Measurements from ENCODE around the gene MGA. TPM values are rescaled to one million over a fixed set of nuclear protein-coding genes. Genes with fewer than 3 reads are reported as not detected.
A peak's percentile ranks its signal among the peaks of the same experiment; 100 is the strongest.

MGA gene
- total RNA-seq, 1 experiment from 2014 or later: 19.5 TPM

DNA sequence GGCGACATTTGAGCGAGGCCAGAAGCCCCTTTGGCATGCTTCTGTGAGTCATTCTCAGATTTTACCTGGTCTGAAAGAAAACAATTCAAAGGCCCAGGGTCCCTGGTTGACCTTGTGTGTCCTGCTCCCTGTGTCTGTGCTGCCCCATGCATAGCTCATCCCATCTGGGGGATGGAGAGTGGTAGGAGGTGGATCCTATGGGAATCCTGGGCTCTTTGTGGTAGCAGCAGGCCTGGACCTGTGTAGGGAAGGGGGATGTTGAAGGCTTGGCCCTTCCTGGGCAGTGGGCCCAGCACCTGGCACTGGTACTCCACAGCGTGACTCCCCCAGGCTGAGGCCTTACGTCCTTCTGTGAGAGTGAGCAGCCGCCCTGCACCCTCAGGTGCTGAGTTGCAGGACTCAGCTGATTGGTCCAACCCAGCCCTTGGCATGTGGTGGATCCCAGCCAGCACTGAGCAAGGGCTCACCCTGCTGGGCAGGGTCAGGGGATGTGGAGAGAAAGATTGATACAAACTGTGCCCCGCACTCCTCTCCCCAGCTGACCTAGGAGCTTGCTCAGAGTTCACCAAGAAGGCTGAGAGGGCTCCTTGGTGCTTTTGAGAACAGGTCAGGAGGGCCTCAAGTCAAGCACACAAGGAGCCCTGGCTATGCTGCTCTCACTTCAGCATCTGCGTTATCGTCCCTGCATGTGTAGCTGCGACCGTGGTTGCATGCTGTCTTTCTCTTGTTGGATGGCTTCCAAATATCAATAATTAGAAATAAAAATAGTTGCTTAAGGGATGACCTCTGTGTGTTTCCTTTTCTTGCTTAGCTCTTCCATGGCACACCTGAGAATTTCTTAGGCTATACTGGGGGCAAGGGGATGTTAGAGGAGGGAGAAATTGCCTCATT, 146.3 kb downstream of the MGA start:
- DNase-seq (ENCODE audit: low read depth): no peak

DNA sequence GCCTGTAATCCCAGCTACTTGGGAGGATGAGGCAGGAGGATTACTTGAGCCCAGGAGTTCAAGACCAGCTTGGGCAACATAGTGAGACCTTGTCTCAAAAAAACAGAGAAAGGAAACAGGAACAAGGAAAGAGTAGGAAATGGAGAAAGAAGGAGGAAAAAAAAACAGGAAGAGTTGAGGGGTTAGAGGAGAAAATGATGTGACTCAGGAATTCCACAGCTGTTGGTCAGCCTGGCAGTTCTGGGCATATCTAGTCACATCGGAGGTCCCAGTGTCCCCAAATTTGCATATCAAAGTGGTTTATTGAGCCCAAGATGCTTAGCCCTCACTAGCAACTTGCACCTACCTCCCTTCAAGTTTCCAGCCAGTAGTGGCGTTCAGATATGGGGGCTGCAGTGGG, 148.9 kb downstream of the MGA start:
- DNase-seq (ENCODE audit: low read depth): peak; percentile 42

DNA sequence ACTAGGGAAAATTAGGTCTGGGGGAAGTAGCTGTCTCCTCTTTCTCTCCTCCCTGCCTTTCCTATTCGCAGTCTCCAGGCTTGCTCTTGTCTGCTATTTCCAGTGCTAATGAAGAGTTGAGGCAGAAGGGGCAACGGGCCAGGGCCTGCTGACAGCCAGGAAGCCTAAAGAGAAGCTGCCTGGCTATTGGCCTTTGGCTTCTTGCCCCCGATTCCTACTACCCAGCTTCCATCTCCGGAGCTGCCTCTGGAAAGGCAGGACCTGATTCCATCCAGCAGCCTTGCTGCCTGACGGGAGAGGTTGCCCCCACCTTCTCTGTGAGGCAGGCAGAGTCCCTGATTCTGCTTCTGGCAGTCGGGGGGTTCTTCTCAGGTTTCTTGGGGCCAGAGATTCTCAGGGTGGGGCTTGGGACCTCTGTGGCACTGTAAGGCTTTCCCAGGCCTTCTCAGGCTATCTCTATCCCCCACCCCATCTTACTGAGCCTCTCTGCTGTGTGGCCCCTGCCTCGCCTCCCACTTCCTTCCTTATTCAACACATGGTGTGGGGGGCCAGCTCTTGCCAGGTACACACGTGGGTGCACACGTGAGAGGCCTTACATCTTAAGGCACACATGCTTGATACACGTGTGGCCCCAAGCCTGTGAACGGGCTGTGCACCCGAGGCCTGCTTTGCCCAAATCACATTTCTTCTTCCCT, 149.5 kb downstream of the MGA start:
- DNase-seq (ENCODE audit: low read depth): no peak

DNA sequence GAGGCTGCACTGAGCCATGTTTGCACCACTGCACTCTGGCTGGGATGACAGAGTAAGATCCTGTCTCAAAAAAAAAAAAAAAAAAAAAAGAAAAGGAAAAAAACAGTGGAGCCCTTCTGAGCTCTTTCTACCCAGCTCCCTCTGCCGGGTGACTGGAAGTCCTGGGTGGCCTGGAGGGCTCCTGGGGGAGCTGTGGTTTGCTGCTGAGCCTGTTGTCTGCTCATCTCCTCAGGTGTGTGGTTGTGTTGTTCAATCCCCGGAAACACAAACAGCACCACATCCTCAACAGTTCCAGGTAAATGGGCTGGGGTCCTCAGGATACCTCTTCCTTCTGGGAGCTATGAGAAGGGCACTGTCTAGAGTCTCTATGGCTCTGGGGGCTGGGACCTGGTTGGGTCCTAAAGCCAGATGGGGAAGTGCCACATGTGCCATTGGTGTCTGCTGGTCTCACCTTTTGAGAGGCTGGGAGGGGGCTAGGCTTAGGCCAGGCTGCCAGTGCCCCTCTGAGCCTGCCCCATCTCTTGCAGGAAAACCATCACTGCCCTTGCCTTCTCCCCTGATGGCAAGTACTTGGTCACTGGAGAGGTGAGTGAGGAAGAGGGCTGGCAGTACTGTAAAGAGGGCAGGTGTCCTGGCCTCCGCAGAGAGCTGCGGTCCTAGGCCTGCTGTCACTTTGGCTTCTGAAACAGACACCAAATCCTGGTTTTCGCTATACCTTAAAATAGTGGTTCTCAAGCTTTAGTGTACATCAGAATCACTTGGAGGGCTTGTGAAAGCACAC, 150.6 kb downstream of the MGA start:
- no peak for DNase-seq (ENCODE audit: low read depth)

DNA sequence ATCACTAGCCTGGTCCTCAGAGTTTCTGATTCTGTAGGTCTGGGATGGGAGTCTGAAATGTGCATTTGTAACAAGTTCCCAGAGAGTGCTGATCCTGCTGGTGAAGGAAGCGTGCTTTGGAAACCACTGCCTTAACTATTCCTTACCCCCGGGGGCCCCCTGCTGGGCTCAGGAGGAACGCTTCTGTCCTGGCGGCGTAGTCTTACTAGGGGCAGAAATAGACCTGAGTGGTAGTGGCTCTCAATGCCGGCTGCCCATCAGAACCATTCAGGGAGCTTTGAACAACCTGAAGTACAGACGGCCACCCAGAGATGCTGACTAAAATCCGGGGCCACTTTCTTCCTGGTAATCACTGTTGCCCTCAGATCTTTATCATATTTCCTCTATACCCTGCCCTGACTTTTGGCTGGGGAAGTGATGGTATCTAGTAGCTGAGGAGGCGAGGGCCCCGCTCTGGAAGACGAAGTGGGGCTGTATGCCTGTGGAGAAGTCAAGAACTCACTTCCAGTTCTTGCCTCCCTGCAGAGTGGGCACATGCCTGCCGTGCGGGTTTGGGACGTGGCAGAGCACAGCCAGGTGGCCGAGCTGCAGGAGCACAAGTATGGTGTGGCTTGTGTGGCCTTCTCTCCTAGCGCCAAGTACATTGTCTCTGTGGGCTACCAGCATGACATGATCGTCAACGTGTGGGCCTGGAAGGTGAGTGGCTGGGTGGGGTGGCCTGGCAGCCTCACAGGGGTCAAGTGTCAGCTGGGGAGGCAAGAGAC, 151.4 kb downstream of the MGA start:
- DNase-seq (ENCODE audit: low read depth): peak; percentile 75

DNA sequence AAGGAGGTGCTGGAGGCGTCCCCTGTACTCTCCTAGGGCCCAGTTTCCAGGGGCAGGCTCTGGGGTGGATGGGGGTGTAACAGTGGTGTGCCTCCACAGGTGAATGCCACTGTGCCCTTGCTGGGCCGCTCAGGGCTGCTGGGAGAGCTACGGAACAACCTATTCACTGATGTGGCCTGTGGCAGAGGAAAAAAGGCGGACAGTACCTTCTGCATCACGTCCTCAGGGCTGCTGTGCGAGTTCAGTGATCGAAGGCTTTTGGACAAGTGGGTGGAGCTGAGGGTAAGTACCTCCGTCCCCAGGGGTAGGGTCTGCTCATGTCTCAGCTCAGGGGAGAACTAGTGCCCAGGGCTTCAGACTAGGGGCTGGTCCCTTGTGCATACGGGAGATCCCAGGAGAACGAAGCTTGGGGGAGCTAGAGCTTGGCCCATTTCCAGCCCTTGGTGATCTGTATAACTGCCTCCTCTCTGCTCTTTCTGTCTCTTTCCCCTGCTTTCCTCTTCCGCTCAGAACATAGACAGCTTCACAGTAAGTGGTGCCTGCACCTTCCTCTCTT, 152.7 kb downstream of the MGA start:
- no peak for DNase-seq (ENCODE audit: low read depth)

DNA sequence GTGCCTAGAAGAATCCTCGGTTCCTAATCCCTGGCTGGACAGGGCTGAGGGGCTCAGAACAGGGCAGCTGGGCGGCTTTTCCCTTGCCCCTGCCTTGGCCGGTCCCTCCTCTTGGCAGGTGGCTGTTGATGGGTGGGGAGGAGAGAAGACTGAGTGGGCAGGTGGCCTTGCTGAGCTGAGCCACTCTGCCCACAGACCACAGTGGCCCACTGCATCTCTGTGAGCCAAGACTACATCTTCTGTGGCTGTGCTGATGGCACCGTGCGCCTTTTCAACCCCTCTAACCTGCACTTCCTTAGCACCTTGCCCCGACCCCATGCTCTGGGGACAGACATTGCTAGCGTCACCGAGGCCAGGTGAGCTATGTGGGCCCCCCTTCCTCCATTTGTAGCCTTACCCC, 153.2 kb downstream of the MGA start:
- no peak for DNase-seq (ENCODE audit: low read depth)

DNA sequence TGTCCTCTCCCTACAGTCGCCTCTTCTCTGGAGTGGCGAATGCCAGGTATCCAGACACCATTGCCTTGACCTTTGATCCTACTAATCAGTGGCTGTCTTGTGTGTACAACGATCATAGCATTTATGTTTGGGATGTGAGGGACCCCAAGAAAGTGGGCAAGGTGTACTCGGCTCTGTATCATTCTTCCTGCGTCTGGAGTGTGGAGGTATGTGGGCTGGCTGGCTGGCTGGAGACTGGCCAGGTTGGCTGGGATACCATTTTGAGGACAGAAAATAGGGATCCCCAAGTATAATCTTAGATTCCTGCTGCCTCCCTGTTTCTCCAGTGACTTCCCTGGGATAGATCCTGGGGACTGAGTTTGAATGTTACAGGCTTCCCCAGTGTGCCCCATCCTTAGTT, 154.3 kb downstream of the MGA start:
- DNase-seq (ENCODE audit: low read depth): no peak

DNA sequence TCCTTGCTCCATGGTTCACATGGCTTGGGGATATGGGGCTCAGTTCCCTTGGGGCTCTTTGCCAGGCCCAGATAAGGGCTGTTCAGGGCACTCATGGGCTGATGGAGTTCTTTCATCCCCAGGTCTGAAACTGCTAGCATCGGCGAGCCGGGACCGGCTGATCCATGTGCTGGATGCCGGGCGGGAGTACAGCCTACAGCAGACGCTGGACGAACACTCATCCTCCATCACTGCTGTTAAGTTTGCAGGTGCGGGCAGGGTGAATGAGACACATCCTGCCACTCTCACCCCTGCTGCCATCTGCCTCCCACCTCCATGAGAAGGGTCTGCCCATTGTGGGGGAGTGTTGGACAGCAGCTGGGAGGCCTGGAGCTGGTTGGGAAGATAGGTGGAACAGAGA, 156.6 kb downstream of the MGA start:
- no peak for DNase-seq (ENCODE audit: low read depth)

DNA sequence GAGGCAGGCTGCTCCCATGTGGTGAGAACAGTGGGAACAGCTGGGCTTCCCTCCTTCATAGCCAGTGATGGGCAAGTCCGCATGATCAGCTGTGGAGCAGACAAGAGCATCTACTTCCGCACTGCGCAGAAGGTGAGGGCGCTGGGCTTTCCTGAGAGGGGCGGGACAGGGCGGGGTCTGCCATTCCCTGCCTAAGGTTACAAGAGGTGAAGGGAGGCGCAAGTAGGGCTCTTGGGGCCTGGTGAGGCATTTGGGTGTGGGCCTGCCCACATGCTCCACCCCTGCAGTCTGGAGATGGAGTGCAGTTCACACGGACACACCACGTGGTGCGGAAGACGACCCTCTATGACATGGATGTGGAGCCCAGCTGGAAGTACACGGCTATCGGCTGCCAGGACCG, 157.1 kb downstream of the MGA start:
- DNase-seq (ENCODE audit: low read depth): no peak

DNA sequence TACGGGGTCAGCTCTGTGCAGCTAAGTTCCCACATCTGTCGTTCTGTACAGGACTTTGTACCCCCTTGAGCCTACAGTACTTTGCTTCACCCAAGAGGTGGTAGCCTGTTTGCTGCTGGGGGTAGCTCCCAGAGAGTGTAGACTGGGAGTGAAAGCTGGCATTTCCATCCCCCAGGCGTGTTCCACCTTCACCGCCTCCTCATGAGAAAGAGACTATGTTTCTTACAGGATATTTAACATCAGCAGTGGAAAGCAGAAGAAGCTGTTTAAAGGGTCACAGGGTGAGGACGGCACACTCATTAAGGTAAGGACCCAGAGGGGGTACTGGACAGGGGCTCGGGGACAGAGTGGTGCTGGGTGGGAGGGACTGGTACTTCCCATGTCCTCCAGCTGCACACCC, 157.6 kb downstream of the MGA start:
- no peak for DNase-seq (ENCODE audit: low read depth)

DNA sequence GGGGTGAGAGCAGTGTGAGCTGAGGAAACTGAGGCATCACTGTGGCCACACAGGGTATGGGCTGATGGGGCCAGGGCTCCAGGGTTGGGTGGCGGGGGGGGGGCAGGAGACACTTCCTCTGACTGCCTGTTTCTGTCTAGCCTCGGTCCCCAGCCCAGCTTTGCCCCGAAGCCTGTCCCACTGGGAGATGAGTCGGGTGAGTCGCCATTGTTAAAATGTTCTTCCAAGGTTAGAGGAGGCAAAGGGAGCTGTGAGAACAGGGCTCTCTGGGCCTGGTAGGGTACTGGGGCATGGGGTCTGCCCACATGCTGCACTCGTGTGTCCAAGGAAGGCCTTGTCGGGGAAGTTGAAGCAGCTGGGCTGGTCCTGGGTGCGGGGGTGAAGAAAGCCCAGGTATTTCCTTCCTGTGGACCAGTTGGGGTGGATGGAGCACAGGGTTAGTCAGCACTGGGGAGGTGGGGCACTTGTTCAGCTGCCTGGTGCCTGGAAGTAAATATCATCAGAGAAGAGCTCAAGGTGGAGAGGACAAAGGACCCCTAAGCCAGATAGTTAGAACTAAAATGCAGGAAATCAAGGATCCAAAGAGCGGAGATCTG, 159.3 kb downstream of the MGA start:
- DNase-seq (ENCODE audit: low read depth): no peak

DNA sequence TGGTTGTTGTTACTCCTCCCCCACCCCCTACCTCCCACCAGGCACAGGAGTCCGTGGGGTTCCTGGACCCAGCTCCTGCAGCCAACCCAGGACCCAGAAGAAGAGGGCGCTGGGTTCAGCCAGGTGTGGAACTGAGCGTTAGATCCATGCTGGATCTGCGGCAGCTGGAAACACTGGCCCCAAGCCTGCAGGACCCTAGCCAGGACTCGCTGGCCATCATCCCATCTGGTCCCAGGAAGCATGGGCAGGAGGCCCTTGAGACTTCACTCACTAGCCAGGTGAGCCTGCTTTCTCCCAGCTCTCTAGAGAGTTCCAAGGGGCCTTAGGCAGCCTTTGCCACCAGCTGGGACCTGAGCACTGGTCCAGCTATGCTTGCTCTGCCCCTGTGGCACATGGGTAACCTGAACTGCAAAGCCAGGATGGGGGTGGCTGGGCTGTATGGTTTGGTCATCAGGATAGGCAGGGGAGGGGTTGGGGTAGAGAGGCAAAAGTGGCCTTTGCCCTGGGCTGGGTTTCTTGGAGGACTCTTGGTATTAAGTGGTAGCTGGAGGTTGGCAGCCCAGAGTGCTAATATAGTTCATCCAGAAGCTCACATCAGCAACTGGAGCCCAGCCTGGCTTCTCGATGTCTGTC, 160.7 kb downstream of the MGA start:
- DNase-seq (ENCODE audit: low read depth): no peak

DNA sequence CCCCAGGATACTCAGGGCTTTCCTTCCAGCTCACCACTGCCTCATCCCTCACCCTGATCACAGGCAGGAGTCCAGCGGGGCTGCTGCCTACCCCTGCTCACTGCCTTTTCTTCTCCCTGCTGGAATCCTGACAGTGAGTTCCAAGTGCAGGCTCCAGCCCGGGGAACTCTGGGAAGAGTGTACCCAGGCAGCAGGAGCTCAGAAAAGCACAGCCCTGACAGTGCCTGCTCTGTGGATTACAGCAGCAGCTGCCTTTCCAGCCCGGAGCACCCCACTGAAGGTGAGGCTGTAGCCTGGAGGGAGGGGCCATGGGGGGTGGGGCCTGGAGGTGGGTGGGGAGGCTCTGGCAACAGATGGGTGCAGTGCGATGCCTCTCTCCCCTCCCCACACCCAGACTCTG, 161.6 kb downstream of the MGA start:
- DNase-seq (ENCODE audit: low read depth): no peak

DNA sequence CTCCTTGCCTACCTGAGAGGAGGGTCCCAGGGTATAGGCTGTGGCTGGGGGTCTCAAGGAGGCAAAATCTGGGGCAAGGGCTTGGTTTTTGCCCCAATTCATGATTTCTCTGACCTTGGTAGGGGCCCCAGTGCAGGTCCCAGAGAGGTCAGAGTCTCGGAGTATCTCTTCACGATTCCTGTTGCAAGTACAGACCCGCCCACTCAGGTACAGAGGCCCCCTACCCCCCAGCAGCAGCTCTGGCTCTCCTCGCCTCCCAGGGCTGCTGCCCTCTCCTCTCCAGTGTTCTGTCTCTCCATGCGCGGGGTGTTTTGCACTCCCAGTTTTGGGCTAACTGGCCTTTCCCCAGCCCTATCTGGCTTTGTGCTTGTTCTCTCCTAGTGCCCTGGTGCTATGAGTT, 162.3 kb downstream of the MGA start:
- no peak for DNase-seq (ENCODE audit: low read depth)

Other genes starting within 250 kb of the MGA start
- 24.1 and 25.1 TPM in 2 replicates for gene RTF1, start 243.3 kb upstream of the MGA start, total RNA-seq (2014; rRNA removed; shearing (Covaris generic))
- gene ITPKA, start 166.5 kb upstream of the MGA start, total RNA-seq (2014; rRNA removed; shearing (Covaris generic)): 9.2 and 13.2 TPM in 2 replicates
- 2.9 and 3.1 TPM in 2 replicates for gene LTK, start 146.6 kb upstream of the MGA start, total RNA-seq (2014; rRNA removed; shearing (Covaris generic))
- gene RPAP1, start 116.1 kb upstream of the MGA start, total RNA-seq (2014; rRNA removed; shearing (Covaris generic)): 23.8 and 41.9 TPM in 2 replicates
- 8.6 and 13.8 TPM in 2 replicates for gene TYRO3, start 101.2 kb upstream of the MGA start, total RNA-seq (2014; rRNA removed; shearing (Covaris generic))
- 8.1 and 10.0 TPM in 2 replicates for gene MAPKBP1, start 114.1 kb downstream of the MGA start, total RNA-seq (2014; rRNA removed; shearing (Covaris generic))
- gene JMJD7, start 167.7 kb downstream of the MGA start, total RNA-seq (2014; rRNA removed; shearing (Covaris generic)): 5.3 and 7.8 TPM in 2 replicates
- gene PLA2G4B, start 178.4 kb downstream of the MGA start, total RNA-seq (2014; rRNA removed; shearing (Covaris generic)): 0.36 and 0.39 TPM in 2 replicates
- gene SPTBN5, start 233.6 kb downstream of the MGA start, total RNA-seq (2014; rRNA removed; shearing (Covaris generic)): 1.7 and 1.9 TPM in 2 replicates